ENCODE results near the gene ZFHX3.

ZFHX3 gene

GRCh38 chr16:73056448-73056847 lies 8.5 kb upstream of the ZFHX3 start:
- no peak for DNase-seq

DNA sequence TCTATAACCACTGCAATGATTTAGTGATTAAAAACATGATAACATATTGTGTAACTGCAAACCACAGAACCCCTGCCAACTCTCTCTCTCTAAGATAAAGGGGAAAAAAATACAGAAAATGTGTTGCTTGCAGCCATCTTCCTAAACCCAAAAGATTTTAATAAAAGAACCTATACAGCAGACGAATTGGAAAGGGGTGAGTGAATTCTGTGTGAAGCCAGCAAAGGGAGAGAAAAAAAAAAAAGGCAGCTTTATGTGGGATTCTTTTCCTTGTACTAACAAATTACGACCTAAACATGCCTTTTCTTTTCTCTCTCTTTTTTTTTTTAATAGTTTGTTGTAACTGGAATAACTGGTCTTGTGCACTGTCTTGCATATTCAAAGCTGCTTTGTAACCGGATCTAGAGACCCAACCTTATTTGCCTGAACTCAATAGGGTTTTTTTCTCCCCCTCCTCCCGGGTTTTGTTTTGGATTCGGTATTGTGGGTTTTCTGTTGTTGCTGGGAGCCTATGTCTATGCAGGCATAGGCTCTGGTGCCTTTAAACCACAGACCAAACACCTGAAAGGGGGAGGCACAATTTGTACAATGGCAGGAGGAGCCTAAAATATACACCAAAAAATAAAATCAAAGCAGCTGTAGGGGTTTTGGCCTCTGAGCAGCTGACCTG lies 7.0 kb upstream of the ZFHX3 start:
- DNase-seq = no peak

DNA sequence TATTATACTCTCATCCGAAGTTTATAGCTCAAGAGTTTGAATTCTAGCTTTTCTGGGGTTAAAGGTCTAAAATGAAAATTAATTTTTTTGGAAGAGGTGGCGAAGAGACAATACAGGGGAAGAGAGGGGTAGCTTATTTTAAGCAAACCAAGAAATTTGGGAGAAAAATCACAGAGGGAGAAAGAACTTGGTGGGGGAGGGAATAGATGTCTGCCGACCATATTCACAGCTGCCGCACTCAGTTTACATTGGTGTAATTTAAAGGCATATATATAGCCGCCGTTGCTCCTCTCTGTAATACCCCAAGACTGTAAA lies 6.5 kb upstream of the ZFHX3 start:
- DNase-seq = no peak

DNA sequence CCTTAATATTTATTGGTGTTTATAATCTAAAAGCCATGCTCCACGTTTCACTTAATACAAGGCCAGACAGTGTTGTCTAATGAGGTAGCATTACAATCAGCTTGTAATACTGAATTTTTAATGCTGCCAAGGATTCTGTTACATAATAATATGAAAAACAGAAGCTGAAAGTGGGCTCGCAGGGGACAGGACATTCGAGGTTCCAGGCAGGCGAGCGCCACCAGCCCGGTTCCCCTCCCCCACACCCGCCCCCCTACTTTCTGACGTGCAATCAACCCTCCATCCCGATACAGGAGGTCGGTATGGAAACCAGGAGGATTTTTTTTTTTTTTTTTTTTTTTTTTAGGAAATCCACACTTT lies 6.2 kb upstream of the ZFHX3 start:
- no peak for DNase-seq

DNA sequence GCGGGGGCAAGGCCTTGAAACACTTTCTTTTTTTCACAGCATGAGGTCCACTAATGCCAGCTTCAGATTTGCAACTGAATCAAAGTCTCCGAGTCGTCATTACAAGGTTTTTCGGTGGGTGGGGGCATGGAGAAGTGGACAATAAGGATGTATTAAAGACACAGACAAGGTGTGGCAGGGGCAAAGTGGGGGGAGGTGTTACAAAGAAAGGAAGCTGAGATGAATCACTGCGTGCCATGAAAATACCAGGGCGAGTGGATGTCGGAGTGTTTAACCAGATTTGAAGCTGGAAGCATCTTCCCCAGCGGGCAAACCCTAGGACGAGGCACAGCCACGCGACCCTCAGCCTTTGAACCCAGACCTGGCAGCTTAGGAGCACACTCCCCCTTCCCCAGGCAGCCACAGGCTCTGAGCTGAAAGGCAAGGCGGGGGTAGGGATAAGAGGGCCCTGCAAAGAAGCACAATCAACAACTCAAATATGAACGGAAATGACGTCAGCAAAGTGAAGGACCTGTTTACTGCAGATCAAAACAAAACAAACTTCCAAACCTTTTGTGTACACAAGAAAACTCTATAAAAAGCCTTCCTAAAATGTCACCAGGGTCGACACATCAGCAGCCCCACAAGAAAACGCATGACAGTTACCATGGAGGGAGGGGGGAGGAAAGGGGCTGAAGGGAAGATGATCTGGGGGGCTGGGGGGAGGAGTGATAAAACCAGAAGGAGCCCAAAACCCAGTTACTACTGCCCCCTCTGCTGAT lies 5.6 kb upstream of the ZFHX3 start:
- DNase-seq = no peak

DNA sequence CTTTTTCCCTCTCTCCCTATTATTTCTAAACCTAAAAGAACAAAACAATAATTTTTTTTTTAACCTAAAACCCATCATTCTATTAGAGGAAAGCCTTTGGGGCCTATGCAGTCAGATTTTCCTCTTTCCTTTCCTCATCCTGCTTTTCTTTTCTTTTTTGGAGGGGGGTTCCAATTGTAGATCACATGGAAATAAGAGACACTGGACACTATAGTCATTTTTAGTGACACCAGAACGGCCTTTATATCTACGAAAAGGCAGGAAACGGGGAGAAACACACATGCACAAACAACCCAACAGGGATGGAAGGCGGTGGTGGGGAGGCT lies 5.1 kb upstream of the ZFHX3 start:
- no peak for DNase-seq

- DNase-seq = no peak
These were observed 4.6 kb upstream of the ZFHX3 start for GRCh38 chr16:73052576-73052975.

- DNase-seq = no peak
These were observed 4.0 kb upstream of the ZFHX3 start for GRCh38 chr16:73051961-73052360.

DNA sequence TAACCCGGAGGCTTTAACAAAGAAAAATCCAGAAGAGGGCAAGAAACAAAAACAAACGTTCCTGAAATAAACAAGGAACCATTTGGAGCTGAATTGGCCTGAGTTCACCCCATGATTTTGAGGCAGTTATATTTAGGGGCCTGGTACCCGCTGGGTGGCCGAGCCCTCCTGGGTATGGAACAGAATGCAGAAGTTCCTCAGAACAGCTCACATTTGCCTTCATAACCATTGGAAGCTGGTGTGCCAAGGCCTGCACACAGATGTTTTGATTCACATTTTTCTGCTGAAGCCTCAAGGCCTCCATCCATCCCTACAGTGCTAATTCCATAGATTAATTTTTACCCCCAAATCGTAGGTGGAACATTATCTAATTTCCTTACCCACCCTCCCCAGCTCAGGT lies 3.3 kb upstream of the ZFHX3 start:
- DNase-seq = no peak

- no peak for DNase-seq
These were observed 2.5 kb upstream of the ZFHX3 start for GRCh38 chr16:73050201-73051099.

- DNase-seq = no peak
These were observed 1.6 kb upstream of the ZFHX3 start for GRCh38 chr16:73049511-73049910.

GRCh38 chr16:73049091-73049490 lies 1.2 kb upstream of the ZFHX3 start:
- no peak for DNase-seq

GRCh38 chr16:73048292-73049080 lies 558 bp upstream of the ZFHX3 start:
- DNase-seq = no peak

GRCh38 chr16:73047221-73047535 lies 750 bp downstream of the ZFHX3 start:
- DNase-seq = no peak

DNA sequence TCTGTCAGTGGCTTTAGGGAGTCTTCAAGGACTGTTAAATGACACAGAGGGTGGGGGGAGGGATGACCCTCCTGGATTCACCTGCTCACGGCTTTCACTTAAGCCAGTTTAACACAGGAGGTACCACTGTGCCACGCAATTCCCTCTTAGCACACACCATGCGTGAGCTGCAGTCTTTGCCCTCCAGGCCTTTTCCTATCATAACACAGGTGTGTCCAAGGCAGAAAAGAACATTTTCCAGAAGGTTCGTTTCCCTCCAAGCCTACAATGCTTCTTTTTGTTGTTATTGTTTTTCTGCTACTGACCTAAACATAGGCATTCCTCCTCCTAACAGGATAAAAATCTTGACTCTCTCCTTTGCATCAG lies 1.1 kb downstream of the ZFHX3 start:
- DNase-seq = no peak

GRCh38 chr16:73046202-73046848 lies 1.6 kb downstream of the ZFHX3 start:
- DNase-seq = no peak

- no peak for DNase-seq
These were observed 4.0 kb downstream of the ZFHX3 start for GRCh38 chr16:73043828-73044467.

- DNase-seq = no peak
These were observed 5.1 kb downstream of the ZFHX3 start for GRCh38 chr16:73042807-73043206.

- no peak for DNase-seq
These were observed 6.3 kb downstream of the ZFHX3 start for GRCh38 chr16:73041676-73042075.

GRCh38 chr16:73040735-73041402 lies 7.1 kb downstream of the ZFHX3 start:
- DNase-seq = no peak

DNA sequence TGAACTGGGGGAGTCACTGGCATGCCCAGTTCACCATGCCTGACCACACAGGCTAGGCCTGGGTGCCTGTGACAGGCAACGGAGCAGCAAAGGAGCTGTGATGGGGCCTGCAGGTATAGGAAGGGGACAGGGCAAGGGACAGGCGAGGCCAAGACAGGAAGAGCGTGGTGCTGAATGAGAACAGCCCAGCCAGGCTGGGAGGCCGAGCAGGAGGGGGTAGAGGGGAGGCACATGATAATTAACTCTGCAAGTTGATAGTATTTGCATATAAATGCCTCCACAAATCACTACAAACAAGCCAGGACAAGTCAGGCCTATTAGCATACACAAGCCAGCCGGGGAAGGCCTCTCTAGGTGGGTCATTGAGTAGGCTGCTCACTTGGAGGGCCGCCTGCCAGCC lies 7.8 kb downstream of the ZFHX3 start:
- no peak for DNase-seq

Measured in activated naive CD4-positive, alpha-beta T cell treated with anti-CD3 and anti-CD28 coated beads, Interleukin-2, amount 50 U/mL, for 16 hours (primary cell).